Placental pericyte (primary cell): ENCODE measurements around the gene LDHAL6B. TPM values are rescaled to one million over a fixed set of nuclear protein-coding genes. Genes with fewer than 3 reads are reported as not detected.

Experiments
- small RNA-seq: library from RNA; depleted of rRNA; stranded (forward); fragments of <200 nt; gene quantifications from one replicate; pipeline ENCODE3, GENCODE V24; 2012; ENCODE audit warnings: low replicate concordance
- total RNA-seq: library from RNA; depleted of rRNA; stranded (reverse); fragments of >200 nt; gene quantifications from 2 replicates; pipeline ENCODE4 v1.2.3, GENCODE V29; 2012

LDHAL6B gene
- not detected in 2 replicates for total RNA-seq

GRCh38 chr15:59206623-59207183, at the start of gene LDHAL6B:
TSS of gene LDHAL6B (plus strand) at chr15:59206843. CDS start at chr15:59206941, 98 bp downstream.

Small RNA genes within 50 kb of the gene (small RNA-seq; reads per million reads assigned to genes)
- gene MIR2116 (3.1 reads per million, percentile 79 among the genes with 10 or more reads in this experiment), gene RNU4-80P (0.16 reads per million)

Other genes with a start within 250 kb of the LDHAL6B start
- gene RNF111, start 219.2 kb upstream of the LDHAL6B start, total RNA-seq: 22.3 and 28.1 TPM in 2 replicates
- gene CCNB2, start 101.7 kb upstream of the LDHAL6B start, total RNA-seq: 4.6 and 48.0 TPM in 2 replicates
- gene MYO1E, start 166.0 kb downstream of the LDHAL6B start, total RNA-seq: 124 and 161 TPM in 2 replicates
- gene FAM81A, start 231.3 kb downstream of the LDHAL6B start, total RNA-seq: 0.29 TPM in 1 of 2 replicates, not detected in the other